Keratinocyte (primary cell): ENCODE measurements around the gene DIAPH2. TPM values are rescaled to one million over a fixed set of nuclear protein-coding genes. Genes with fewer than 3 reads are reported as not detected.

Source experiments
- DNase-seq: peaks from one replicate; pipeline ENCODE4 v3.0.0-alpha.2; 2011; ENCODE audit warnings: low read depth, missing footprints, low spot score
- FAIRE-seq: peaks from 2 replicates; lab custom pipeline; 2011; peaks lifted over from hg19 to GRCh38; lab: Jason Lieb, UNC
- H2AFZ ChIP-seq: 2 replicates; pipeline ENCODE4 v1.6.0; 2012; ENCODE audit warnings: low read length, control low read depth, inconsistent platforms; ENCODE audit not compliant: control insufficient read depth
- H3K27ac ChIP-seq: 2 replicates; pipeline ENCODE4 v1.5.1; 2011; ENCODE audit warnings: low read length; ENCODE audit not compliant: control insufficient read depth, insufficient read depth
- H3K27me3 ChIP-seq: 3 replicates; pipeline ENCODE4 v1.6.0; 2011; ENCODE audit warnings: low read length; ENCODE audit not compliant: control insufficient read depth, insufficient read depth; ENCODE audit errors: extremely low read depth
- H3K36me3 ChIP-seq, 2 experiments: 2 replicates in 1 of 2; 3 replicates in 1 of 2; pipeline ENCODE4 v1.5.1; 2011; ENCODE audit warnings: low read length in 2 of 2, mild to moderate bottlenecking in 1 of 2; ENCODE audit not compliant: control insufficient read depth in 2 of 2, insufficient read depth in 2 of 2; ENCODE audit errors: extremely low read depth in 1 of 2
- H3K4me1 ChIP-seq: 3 replicates; pipeline ENCODE4 v1.5.1; 2011; ENCODE audit warnings: low read length; ENCODE audit not compliant: control insufficient read depth, insufficient read depth; ENCODE audit errors: extremely low read depth
- H3K4me2 ChIP-seq: 3 replicates; pipeline ENCODE4 v1.6.0; 2011; ENCODE audit warnings: low read depth, low read length; ENCODE audit not compliant: control insufficient read depth, insufficient read depth; ENCODE audit errors: extremely low read depth
- H3K4me3 ChIP-seq, 3 experiments: fragments of 200-600 bp in 1 of 3; sonication (generic) in 1 of 3; 2 replicates in 2 of 3; 3 replicates in 1 of 3; pipeline ENCODE4 v1.5.1; 2011 to 2016; ENCODE audit warnings: low read length in 3 of 3, mild to moderate bottlenecking in 3 of 3, control low read depth in 2 of 3, inconsistent platforms in 1 of 3, low read depth in 1 of 3, mixed read lengths in 1 of 3, mixed run types in 1 of 3, moderate library complexity in 1 of 3; ENCODE audit not compliant: control insufficient read depth in 2 of 3, insufficient read depth in 2 of 3; ENCODE audit errors: extremely low read depth in 1 of 3
- H3K79me2 ChIP-seq: 2 replicates; pipeline ENCODE4 v1.6.0; 2012; ENCODE audit warnings: low read length; ENCODE audit not compliant: control insufficient read depth, insufficient read depth
- H3K9ac ChIP-seq: 3 replicates; pipeline ENCODE4 v1.6.0; 2011; ENCODE audit warnings: low read length; ENCODE audit not compliant: control insufficient read depth, insufficient read depth; ENCODE audit errors: extremely low read depth
- H3K9me1 ChIP-seq: 3 replicates; pipeline ENCODE4 v1.6.0; 2011; ENCODE audit warnings: low read length; ENCODE audit not compliant: control insufficient read depth, insufficient read depth; ENCODE audit errors: extremely low read depth
- H3K9me3 ChIP-seq: 2 replicates; pipeline ENCODE4 v1.5.1; 2012; ENCODE audit warnings: low read depth, low read length; ENCODE audit not compliant: control insufficient read depth
- H4K20me1 ChIP-seq: 3 replicates; pipeline ENCODE4 v1.6.0; 2011; ENCODE audit warnings: low read length; ENCODE audit not compliant: control insufficient read depth, insufficient read depth; ENCODE audit errors: extremely low read depth
- EZH2 ChIP-seq: IDR thresholded peaks from one replicate; pipeline ENCODE4 v1.6.1; 2012; ENCODE audit warnings: inconsistent platforms, mild to moderate bottlenecking, low read length, moderate library complexity
- dilution Hi-C: fragments of 300-500 bp; cut with MboI; formaldehyde crosslinking; loops from one replicate; pipeline ENCODE4 v1.7.0; 2020; ENCODE audit warnings: low sequenced_read_pairs; ENCODE audit not compliant: extremely low pct_ligation_motif_present
- polyA plus RNA-seq, 5 experiments: library from polyadenylated mRNA; depleted of rRNA in 3 of 5; stranded (reverse) in 3 of 5; stranded (forward) in 1 of 5; unstranded in 1 of 5; fragments of >200 nt; gene quantifications; 1 replicate in 1 of 5; 2 replicates in 3 of 5; 3 replicates in 1 of 5; pipeline versions ENCODE4 v1.2.1 to v1.2.3, GENCODE V29; 2011 to 2012; ENCODE audit warnings: missing spikeins in 2 of 5, low read depth in 1 of 5, low replicate concordance in 1 of 5
- TF ChIP-seq, protein P1 (sequence below), 3 experiments: IDR thresholded peaks in 1 of 3; conservative IDR thresholded peaks in 1 of 3; optimal IDR thresholded peaks in 1 of 3; 2 replicates in 2 of 3; 3 replicates in 1 of 3; pipeline versions ENCODE3 to v1.5.1; 2011; ENCODE audit warnings: low read length in 3 of 3, mild to moderate bottlenecking in 3 of 3, moderate library complexity in 2 of 3, control low read depth in 1 of 3, inconsistent platforms in 1 of 3; ENCODE audit not compliant: insufficient read depth in 2 of 3; ENCODE audit errors: extremely low read depth in 1 of 3

The DIAPH2 gene
- polyA plus RNA-seq, 1 donor (not counting 4 experiments of a cell fraction or from before 2014, with no cell fraction given) = 7.4 TPM

DNA sequence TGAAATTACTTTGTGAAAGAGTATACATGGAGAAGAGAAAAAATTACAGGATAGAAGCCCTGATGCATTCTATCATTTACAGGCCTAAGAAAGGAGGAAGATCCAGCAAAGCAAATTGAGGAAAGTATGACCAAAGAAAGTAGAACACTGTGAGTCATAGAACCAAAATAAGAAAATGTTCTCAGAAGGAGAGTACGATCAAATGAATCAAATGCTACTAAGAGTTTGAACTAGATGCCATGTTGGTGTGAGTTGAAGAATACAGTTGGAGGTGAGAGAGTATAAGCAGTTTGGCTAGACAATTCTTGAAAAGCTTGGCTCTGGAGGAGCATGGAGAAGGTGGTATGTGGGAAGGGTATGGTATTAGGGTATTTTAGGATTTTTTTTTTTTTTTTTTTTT lies 360.8 kb downstream of the DIAPH2 start:
- no peaks in the 10 kb centered on the region for H3K9me1 ChIP-seq
- dilution Hi-C loops = no loop called here
- no peak overlapping the region for H2AFZ ChIP-seq
- H3K27ac ChIP-seq = no peak overlapping the region
- no peak overlapping the region for H3K9ac ChIP-seq
- FAIRE-seq (no peak), DNase-seq (no peak)
- H3K27me3 ChIP-seq = no peaks in the 10 kb centered on the region
- TF ChIP-seq EZH2 = no peak
- no peaks in the 10 kb centered on the region for H3K36me3 ChIP-seq
- no peaks in the 10 kb centered on the region for H4K20me1 ChIP-seq
- no peak overlapping the region for H3K4me3 ChIP-seq
- H3K9me3 ChIP-seq = no peaks in the 10 kb centered on the region
- no peaks in the 10 kb centered on the region for H3K79me2 ChIP-seq
- no peak overlapping the region for H3K4me2 ChIP-seq
- no peaks in the 10 kb centered on the region for H3K4me1 ChIP-seq

DNA sequence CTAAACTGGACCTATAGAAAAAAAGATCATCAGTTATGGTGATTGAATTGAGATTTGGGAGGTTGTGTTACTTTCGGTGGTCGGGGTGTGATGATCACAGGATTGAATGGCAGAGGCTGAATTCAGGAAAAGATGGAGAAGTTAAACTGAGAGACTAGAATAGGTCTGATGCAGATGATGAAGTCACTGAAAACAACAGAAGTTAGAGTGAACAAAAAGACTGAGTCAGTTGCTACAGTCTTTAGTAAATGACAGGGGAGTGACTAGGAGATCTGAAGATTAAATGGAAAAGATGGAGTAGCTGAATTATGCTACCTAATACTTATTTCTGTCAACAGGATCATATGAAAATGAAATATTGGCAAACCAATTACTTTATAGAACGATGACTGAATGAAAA lies 362.2 kb downstream of the DIAPH2 start:
- Histone ChIP-seq H2AFZ (no peak overlapping the region), H3K9me1 (no peaks in the 10 kb centered on the region), H3K4me3 (no peak overlapping the region), H3K79me2 (no peaks in the 10 kb centered on the region), H3K27me3 (no peaks in the 10 kb centered on the region), H3K9ac (no peak overlapping the region), H3K4me1 (no peaks in the 10 kb centered on the region), H4K20me1 (no peaks in the 10 kb centered on the region), H3K4me2 (no peak overlapping the region), H3K36me3 (no peaks in the 10 kb centered on the region), H3K9me3 (no peaks in the 10 kb centered on the region), H3K27ac (no peak overlapping the region)
- dilution Hi-C loops = no loop called here
- no peak for DNase-seq
- no peak for FAIRE-seq
- no peak for TF ChIP-seq EZH2
- TF ChIP-seq, protein P1, sequence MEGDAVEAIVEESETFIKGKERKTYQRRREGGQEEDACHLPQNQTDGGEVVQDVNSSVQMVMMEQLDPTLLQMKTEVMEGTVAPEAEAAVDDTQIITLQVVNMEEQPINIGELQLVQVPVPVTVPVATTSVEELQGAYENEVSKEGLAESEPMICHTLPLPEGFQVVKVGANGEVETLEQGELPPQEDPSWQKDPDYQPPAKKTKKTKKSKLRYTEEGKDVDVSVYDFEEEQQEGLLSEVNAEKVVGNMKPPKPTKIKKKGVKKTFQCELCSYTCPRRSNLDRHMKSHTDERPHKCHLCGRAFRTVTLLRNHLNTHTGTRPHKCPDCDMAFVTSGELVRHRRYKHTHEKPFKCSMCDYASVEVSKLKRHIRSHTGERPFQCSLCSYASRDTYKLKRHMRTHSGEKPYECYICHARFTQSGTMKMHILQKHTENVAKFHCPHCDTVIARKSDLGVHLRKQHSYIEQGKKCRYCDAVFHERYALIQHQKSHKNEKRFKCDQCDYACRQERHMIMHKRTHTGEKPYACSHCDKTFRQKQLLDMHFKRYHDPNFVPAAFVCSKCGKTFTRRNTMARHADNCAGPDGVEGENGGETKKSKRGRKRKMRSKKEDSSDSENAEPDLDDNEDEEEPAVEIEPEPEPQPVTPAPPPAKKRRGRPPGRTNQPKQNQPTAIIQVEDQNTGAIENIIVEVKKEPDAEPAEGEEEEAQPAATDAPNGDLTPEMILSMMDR (optimal IDR thresholded peaks at IDR 0.05 in 1 of 3, IDR thresholded peaks at IDR 0.05 in 1 of 3, conservative IDR thresholded peaks at IDR 0.05 in 1 of 3; ENCODE audit: extremely low read depth in 1 of 3, insufficient read depth in 2 of 3, low read length in 3 of 3) = no peak

DNA sequence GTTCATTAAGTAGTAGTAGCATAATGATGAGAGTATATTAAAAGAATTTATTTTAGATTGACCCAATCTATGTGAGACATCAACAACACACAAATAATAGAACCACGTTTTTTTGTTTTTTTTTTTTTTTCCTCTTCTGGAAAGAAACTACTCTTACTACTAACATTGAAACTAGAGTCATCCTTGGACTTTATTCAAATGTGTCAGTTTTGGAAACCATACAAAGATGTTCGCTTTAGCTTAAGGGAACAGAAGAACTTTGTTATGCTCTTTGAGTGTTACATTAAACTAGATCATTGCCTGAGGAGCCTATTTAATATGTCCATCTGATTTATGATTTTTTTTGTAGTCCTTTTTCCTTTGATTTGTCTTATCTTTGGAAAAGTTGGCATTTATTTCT lies 365.8 kb downstream of the DIAPH2 start:
- no peaks in the 10 kb centered on the region for H4K20me1 ChIP-seq
- H3K27ac ChIP-seq = no peak overlapping the region
- no peak overlapping the region for H3K4me2 ChIP-seq
- H2AFZ ChIP-seq = no peak overlapping the region
- TF ChIP-seq, protein P1 (optimal IDR thresholded peaks at IDR 0.05 in 1 of 3, IDR thresholded peaks at IDR 0.05 in 1 of 3, conservative IDR thresholded peaks at IDR 0.05 in 1 of 3; ENCODE audit: extremely low read depth in 1 of 3, insufficient read depth in 2 of 3, low read length in 3 of 3) = no peak
- TF ChIP-seq EZH2 = no peak
- H3K9ac ChIP-seq = no peak overlapping the region
- no peaks in the 10 kb centered on the region for H3K4me1 ChIP-seq
- no peaks in the 10 kb centered on the region for H3K79me2 ChIP-seq
- H3K9me3 ChIP-seq = no peaks in the 10 kb centered on the region
- no peak for DNase-seq
- no peaks in the 10 kb centered on the region for H3K9me1 ChIP-seq
- H3K36me3 ChIP-seq = no peaks in the 10 kb centered on the region
- dilution Hi-C loops = no loop called here
- no peak overlapping the region for H3K4me3 ChIP-seq
- no peak for FAIRE-seq
- H3K27me3 ChIP-seq = no peaks in the 10 kb centered on the region
